GM12892 (cell line): ENCODE data around the gene ATP9B. TPM values are rescaled to one million over a fixed set of nuclear protein-coding genes. Genes with fewer than 3 reads are reported as not detected.

ENCODE experiments used
- DNase-seq: peaks from one replicate; pipeline ENCODE4 v3.0.0; 2011; ENCODE audit not compliant: insufficient read length
- FAIRE-seq: peaks from 2 replicates; lab custom pipeline; 2011; peaks lifted over from hg19 to GRCh38; lab: Jason Lieb, UNC
- POLR2A ChIP-seq: IDR thresholded peaks from 2 replicates; pipeline ENCODE4 v1.6.1; 2011; ENCODE audit warnings: low read depth, low read length, control low read depth
- POLR2AphosphoS5 ChIP-seq: IDR thresholded peaks from 2 replicates; pipeline ENCODE4 v1.6.1; 2011; ENCODE audit warnings: low read depth, low read length, control low read depth
- TAF1 ChIP-seq: IDR thresholded peaks from 2 replicates; pipeline ENCODE4 v1.6.1; 2011; ENCODE audit warnings: low read depth, mild to moderate bottlenecking, control low read depth, low read length, borderline replicate concordance
- polyA plus RNA-seq: library from polyadenylated mRNA; unstranded; fragments of >200 nt; gene quantifications from one replicate; pipeline ENCODE4 v1.2.1, GENCODE V29; 2012; ENCODE audit warnings: missing spikeins, inconsistent platforms; ENCODE audit not compliant: missing spikeins

Gene ATP9B
- polyA plus RNA-seq = 8.7 TPM

GRCh38 chr18:79068937-79069716 is at the start of gene ATP9B:
Gene ATP9B (plus strand): TSS chr18:79069394. CDS start chr18:79069411, 17 bp downstream.
- TF ChIP-seq POLR2A (peak; percentile 72; the same call in 1 of the 2 replicates), TAF1 (peak; percentile 68; the same call in 1 of the 2 replicates), POLR2AphosphoS5 (no peak; the same call in 1 of the 2 replicates)
- peak; percentile 88 for DNase-seq
- FAIRE-seq = peak; percentile 99

DNA sequence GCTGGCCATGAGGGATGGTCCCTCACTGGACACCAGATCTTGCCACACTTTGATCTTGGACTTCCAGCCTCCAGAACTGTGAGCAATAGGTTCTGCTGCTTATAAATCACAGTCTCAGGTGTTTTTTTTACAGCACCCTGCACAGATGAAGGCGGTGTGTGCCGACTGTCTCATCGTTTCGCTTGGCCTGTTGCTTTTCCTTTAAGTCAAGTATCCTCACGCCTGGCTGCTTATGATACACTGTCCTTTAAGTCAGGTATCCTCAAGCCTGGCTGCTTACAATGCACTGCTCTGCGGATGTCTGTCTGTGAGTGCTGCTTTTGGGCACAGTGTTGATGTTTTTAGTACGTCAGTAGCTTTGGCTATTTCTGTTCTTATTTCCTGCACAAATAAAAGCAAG is 49.3 kb upstream of the ATP9B start:
- DNase-seq (no peak), FAIRE-seq (no peak)
- TF ChIP-seq POLR2A (no peak), POLR2AphosphoS5 (no peak), TAF1 (no peak)

DNA sequence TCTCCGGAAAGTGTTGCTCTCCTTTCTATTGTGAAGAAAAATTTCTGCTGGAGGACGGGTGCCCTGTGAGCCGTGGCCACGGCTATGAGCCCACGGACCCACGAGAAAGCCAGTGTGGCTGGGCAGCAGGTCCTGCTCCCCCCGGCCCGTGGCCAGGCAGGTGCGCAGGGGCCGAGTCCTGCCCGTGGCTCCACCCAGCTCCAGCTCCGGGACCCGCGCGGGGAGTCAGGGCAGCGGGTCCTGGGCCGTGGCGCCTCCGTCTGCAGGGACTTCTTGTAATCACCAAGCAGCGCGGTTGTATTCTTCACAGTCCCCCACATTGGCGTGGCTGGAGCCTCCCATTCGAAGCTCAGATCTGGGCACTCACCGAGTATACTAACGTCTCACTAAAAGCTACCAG is 46.6 kb upstream of the ATP9B start:
- DNase-seq (no peak), FAIRE-seq (no peak)
- TF ChIP-seq POLR2A (no peak), POLR2AphosphoS5 (no peak), TAF1 (no peak)

GRCh38 chr18:79026491-79026890 is 42.7 kb upstream of the ATP9B start:
- DNase-seq (no peak), FAIRE-seq (no peak)
- TF ChIP-seq POLR2A (no peak), TAF1 (no peak)

DNA sequence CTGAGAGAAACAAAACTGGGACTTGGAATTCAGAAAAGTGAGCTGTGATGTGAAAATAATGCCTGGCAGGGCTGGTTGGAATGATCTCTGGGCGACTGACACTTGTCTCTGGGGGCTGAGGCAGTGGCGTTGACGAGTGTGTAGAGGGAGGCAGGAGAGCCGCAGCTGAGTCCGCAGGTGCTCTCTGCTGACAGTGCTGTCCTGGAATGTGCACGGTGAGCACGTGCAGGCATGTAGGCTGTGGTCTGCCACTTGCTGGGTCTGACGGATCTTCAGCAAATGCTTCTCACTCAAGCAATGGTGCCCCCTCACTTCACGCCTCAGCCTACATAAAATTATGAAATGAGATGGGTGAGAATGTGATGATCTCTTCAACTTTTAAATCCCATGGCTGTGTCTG is 38.5 kb upstream of the ATP9B start:
- FAIRE-seq = no peak

DNA sequence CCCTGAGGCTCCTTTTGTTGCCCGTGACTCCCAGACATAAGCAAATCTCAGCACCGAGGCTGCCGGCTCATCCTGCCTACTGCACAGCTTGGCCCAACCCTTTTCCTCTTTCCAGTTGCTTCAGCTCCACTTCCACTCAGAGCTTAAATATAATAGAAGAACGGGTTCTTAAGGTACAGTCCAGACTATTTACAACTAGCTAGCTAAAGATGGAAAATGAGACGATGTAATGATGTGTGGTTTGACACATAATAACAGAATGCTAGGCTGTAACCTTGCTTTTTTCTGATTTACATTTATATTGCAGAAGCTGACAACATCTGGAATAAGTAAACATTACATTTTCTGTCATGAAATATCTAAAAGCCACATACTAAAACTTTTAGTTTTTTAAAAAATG is 26.9 kb upstream of the ATP9B start:
- TF ChIP-seq TAF1 = no peak
- no peak for TF ChIP-seq POLR2A
- TF ChIP-seq POLR2AphosphoS5 = no peak
- DNase-seq = no peak

More for the DNA sequence above, 38.5 kb upstream of the ATP9B start:
- DNase-seq = no peak
- no peak for TF ChIP-seq POLR2AphosphoS5
- TF ChIP-seq TAF1 = no peak
- TF ChIP-seq POLR2A = no peak

DNA sequence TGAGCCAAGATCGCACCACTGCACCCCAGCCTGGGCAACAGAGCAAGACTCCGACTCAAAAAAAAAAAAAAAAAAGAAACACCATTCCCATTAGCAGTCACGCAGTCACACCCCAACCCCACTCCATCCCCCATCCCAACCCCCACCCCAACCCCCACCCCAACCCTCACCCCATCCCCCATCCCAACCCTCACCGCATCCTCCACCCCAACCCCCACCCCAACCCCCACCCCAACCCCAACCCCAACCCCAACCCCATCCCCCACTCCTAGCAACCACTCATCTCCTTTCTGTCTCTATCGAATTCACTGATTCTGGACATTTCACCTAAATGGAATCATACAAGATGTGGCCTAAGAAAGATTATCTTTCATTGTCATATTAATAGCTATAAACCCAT is 25.9 kb upstream of the ATP9B start:
- no peak for DNase-seq
- no peak for FAIRE-seq
- TF ChIP-seq POLR2A (no peak), TAF1 (no peak), POLR2AphosphoS5 (no peak)

More for the DNA sequence above, 26.9 kb upstream of the ATP9B start:
- no peak for FAIRE-seq

DNA sequence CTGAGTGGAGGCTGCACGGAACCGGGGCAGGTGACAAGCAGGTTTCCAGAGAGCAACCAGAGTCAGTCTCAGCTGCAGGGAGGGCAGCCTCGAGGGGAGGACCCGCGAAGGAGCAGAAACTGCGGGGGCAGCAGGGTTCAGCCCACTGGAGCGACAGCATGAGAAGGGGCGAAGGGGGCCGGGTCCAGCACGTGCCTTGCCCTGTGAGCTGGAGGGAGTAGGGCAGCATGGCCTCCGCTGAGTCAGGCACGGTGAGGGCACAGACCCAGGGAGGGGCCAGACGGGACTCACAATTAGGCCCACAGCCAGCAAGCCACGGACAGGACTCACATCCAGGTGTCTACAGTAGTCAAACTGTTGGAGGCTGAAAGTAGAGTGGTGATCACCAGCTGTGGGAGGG is 22.7 kb upstream of the ATP9B start:
- TF ChIP-seq TAF1 (no peak), POLR2AphosphoS5 (no peak), POLR2A (no peak)
- FAIRE-seq (no peak), DNase-seq (no peak)

- TF ChIP-seq POLR2AphosphoS5 = no peak
- TF ChIP-seq POLR2A = no peak
- no peak for TF ChIP-seq TAF1
- FAIRE-seq (no peak), DNase-seq (no peak)
These were observed 21.5 kb upstream of the ATP9B start for GRCh38 chr18:79047556-79048244.

GRCh38 chr18:79048245-79048632 is 21.0 kb upstream of the ATP9B start:
- FAIRE-seq = no peak
- TF ChIP-seq POLR2A = no peak

GRCh38 chr18:79049506-79049905 is 19.7 kb upstream of the ATP9B start:
- TF ChIP-seq POLR2A (no peak), POLR2AphosphoS5 (no peak), TAF1 (no peak)
- DNase-seq (no peak), FAIRE-seq (no peak)

More at GRCh38 chr18:79048245-79048632, 21.0 kb upstream of the ATP9B start:
- no peak for DNase-seq
